Renal cortex interstitium (tissue), 15 donors: ENCODE data around the gene PCDHA2. TPM values are rescaled to one million over a fixed set of nuclear protein-coding genes. Genes with fewer than 3 reads are reported as not detected.
"Not testable (repeated sequence)": the region's sequence is repeated elsewhere in the genome, so short reads cannot be mapped to it uniquely, and the experiment has no call there.

ENCODE experiments used
- DNase-seq, 11 donors: peaks; one replicate each; pipeline ENCODE4 v3.0.0-alpha.2; 2013; ENCODE audit warnings: low read depth in 9 of 11, low spot score in 4 of 11; ENCODE audit errors: extremely low read depth in 1 of 11
- long read RNA-seq, 16 experiments: transcript quantifications; one replicate each; lab custom pipeline, GENCODE V29; 2026
- polyA plus RNA-seq, 3 donors: library from polyadenylated mRNA; unstranded; fragments of 120-200 nt; gene quantifications; one replicate each; pipeline ENCODE4 v1.2.1, GENCODE V29; 2013; ENCODE audit not compliant: insufficient read length in 3 of 3

PCDHA2 gene
- polyA plus RNA-seq = under 1 TPM; 0.24 to 0.37 (median 0.30) TPM
- long read RNA-seq, donor 1 = 0 reads
- long read RNA-seq, donor 2 = 0 reads
- long read RNA-seq, donor 3 = 0 reads
- long read RNA-seq, donor 4, full-length matches to known transcripts = 1 of 1 reads
- long read RNA-seq, donor 4, partial matches to known transcripts = 0 of 1 reads
- long read RNA-seq, donor 4, other reads (novel, unspliced or antisense) = 0 of 1 reads
- long read RNA-seq, donor 5 = 0 reads
- long read RNA-seq, donor 6 = 0 reads
- long read RNA-seq, donor 7 = 0 reads
- long read RNA-seq, donor 8 = 0 reads
- long read RNA-seq, donor 9 = 0 reads
- long read RNA-seq, donor 10 = 0 reads
- long read RNA-seq, donor 11 = 0 reads
- long read RNA-seq, donor 12 = 0 reads
- long read RNA-seq, donor 13 = 0 reads
- long read RNA-seq, donor 14 = 0 reads
- long read RNA-seq, donor 15 = 0 reads
- long read RNA-seq, donor 16, partial matches to known transcripts = 0 of 3 reads
- long read RNA-seq, donor 16, other reads (novel, unspliced or antisense) = 0 of 3 reads

- no peak for DNase-seq
These were observed at the start of gene PCDHA2 for GRCh38 chr5:140794595-140795258. TSS of gene PCDHA2 (plus strand) at chr5:140794852.

- no peak for DNase-seq
These were observed 41.1 kb upstream of the PCDHA2 start for GRCh38 chr5:140753561-140753960.

GRCh38 chr5:140764177-140764973, 30.3 kb upstream of the PCDHA2 start:
- no peak for DNase-seq

DNA sequence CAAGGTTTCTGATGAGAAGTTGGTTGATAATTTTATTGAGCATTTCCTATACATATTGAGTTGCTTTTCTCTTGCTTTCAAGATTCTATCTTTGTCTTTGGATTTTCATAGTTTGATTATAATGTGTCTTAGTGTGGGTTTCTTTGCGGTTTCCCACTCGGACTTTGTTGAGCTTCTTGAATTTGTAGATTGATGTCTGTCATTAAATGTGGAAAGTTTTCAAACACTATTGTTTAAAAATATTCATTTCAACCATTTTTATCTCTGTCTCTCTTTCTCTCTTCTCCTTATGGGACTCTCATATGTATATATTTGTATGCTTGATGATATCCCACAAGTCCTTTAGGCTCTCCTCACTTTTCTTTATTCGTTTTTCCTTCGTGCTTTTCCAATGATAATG, 27.2 kb upstream of the PCDHA2 start:
- no peak for DNase-seq

DNA sequence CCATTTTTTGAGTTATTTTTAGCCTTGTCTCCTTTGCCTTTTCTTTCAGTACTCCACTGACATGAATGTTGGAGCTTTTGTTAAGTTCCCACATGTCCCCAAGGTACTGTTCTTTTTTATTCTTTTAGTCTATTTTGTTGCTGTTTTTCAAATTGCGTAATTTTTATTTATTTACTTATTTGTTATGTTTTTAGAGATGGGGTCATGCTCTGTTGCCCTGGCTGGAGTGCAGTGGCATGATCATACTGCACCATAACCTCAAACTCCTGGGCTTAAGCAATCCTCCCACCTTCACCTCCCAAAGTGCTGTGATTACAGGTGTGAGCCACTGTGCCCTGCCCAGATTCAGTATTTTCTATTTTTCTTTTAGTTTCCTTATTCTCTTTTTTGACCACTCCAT, 14.1 kb upstream of the PCDHA2 start:
- no peak for DNase-seq

DNA sequence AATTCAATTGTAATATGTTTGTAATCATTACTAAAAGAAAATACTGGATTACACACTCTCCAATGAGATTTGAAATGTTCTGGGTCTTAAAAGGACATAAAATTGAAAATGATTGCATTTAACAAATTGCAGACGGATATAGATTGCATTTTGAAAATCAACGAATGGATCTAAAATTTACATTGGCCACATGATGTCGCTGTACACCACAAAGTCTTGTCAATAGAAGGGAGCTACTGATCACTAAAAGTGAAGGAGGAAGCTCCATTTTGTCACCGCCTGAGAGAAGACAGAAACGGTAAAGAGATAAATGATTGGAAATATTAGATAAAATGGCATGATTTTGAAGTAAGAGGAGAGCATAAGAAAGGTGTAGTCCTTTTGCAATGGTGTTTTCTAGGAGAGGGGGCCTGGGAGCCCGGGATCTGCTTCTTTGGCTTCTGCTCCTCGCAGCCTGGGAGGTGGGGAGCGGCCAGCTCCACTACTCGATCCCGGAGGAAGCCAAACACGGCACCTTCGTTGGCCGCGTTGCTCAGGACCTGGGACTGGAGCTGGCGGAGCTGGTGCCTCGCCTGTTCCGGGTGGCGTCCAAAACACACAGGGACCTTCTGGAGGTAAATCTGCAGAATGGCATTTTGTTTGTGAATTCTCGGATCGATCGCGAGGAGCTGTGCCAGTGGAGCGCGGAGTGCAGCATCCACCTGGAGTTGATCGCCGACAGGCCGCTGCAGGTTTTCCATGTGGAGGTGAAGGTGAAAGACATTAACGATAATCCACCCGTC, 8.6 kb upstream of the PCDHA2 start, which contains the start of gene PCDHA1:
Gene PCDHA1 (plus strand): TSS at position 236 of the 782 bp plus-strand sequence.
- no peak for DNase-seq

GRCh38 chr5:140787422-140787821, 7.2 kb upstream of the PCDHA2 start:
- DNase-seq = not testable (repeated sequence)

DNA sequence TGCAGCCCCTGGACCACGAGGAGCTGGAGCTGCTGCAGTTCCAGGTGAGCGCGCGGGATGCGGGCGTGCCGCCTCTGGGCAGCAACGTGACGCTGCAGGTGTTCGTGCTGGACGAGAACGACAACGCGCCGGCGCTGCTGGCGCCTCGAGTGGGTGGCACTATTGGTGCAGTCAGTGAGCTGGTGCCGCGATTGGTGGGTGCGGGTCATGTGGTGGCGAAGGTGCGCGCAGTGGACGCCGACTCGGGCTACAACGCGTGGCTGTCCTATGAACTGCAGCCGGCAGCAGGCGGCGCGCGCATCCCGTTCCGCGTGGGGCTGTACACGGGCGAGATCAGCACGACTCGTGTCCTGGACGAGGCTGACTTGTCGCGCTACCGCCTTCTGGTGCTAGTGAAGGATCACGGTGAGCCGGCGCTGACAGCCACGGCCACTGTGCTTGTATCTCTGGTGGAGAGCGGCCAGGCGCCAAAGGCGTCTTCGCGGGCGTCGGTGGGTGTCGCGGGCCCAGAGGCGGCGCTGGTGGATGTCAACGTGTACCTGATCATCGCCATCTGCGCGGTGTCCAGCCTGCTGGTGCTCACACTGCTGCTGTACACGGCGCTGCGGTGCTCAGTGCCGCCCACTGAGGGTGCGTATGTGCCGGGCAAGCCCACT, 6.7 kb upstream of the PCDHA2 start:
- DNase-seq = not testable (repeated sequence)

DNA sequence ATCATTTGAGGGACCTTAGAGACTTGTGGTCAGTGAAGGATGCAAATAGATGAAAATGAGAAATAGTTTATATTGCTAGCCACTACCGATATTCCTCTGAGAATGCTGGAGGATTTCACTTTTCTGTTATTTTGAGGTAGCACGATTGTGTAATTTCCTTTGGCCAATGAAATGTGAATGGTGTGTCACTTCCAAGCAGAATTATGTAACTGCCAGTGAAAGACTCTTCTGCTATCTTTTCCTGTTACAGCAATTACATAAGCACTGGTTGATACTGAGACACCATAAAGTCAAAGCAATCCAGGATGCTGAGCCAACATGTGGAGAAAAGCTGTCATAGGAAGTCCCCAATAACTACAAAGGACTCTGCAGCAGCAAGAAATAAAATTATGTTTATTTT, 3.6 kb upstream of the PCDHA2 start:
- no peak for DNase-seq

DNA sequence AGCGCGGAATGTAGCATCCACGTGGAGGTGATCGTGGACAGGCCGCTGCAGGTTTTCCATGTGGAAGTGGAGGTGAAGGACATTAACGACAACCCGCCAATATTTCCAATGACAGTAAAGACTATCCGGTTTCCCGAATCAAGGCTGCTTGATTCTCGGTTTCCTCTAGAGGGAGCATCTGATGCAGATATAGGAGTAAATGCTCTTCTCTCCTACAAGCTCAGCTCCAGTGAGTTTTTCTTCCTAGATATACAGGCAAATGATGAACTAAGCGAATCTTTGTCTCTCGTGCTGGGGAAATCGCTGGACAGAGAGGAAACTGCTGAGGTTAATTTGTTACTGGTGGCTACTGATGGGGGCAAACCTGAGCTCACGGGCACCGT, 598 bp downstream of the PCDHA2 start:
- DNase-seq = no peak

DNA sequence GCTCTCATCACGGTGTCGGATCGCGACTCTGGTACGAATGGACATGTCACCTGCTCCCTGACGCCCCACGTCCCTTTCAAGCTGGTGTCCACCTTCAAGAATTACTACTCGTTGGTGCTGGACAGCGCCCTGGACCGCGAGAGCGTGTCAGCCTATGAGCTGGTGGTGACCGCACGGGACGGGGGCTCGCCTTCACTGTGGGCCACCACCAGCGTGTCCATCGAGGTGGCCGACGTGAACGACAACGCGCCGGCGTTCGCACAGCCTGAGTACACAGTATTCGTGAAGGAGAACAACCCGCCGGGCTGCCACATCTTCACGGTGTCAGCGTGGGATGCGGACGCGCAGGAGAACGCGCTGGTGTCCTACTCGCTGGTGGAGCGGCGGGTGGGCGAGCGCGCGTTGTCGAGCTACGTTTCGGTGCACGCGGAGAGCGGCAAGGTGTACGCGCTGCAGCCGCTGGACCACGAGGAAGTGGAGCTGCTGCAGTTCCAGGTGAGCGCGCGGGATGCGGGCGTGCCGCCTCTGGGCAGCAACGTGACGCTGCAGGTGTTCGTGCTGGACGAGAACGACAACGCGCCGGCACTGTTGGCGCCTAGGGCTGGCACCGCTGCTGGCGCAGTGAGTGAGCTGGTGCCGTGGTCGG, 1.5 kb downstream of the PCDHA2 start:
- DNase-seq = not testable (repeated sequence)

- DNase-seq = no peak
These were observed 2.1 kb downstream of the PCDHA2 start for GRCh38 chr5:140796718-140797095.

- no peak for DNase-seq
These were observed 6.3 kb downstream of the PCDHA2 start, which contains the start of gene PCDHA3 for GRCh38 chr5:140800816-140801493. TSS of gene PCDHA3 (plus strand) at chr5:140801057.

DNA sequence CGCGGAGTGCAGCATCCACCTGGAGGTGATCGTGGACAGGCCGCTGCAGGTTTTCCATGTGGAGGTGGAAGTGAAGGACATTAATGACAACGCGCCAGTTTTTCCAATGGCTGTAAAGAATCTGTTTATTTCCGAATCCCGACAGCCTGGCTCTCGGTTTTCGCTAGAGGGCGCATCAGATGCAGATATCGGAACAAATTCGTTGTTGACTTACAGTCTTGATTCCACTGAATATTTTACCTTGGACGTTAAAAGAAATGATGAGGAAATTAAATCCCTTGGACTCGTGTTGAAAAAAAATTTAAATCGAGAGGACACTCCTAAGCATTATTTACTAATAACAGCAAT, 6.8 kb downstream of the PCDHA2 start:
- DNase-seq = no peak

- DNase-seq = not testable (repeated sequence)
These were observed 7.7 kb downstream of the PCDHA2 start for GRCh38 chr5:140802381-140802780.

GRCh38 chr5:140802781-140803271, 8.2 kb downstream of the PCDHA2 start:
- no peak for DNase-seq
